Activated CD8-positive, alpha-beta T cell treated with anti-CD3 and anti-CD28 coated beads for 36 hours (primary cell): ENCODE data around the gene AGBL1. TPM values are rescaled to one million over a fixed set of nuclear protein-coding genes. Genes with fewer than 3 reads are reported as not detected.

Experiments
- ATAC-seq: fragments of 200-7000 bp; cut with Tn5 transposase; one replicate; pipeline ENCODE4 v1.10.0; 2021; ENCODE audit warnings: mild to moderate bottlenecking, moderate library complexity
- CTCF ChIA-PET: fragments of 350-600 bp; sonication (Branson Sonifier 250); formaldehyde crosslinking; loops from one replicate; lab custom pipeline; 2021; ENCODE audit warnings: antibody characterized with exemption; lab: Charles Lee
- POLR2A ChIA-PET: fragments of 350-600 bp; sonication (Branson Sonifier 250); formaldehyde crosslinking; loops from one replicate; lab custom pipeline; 2021; ENCODE audit warnings: antibody characterized with exemption; lab: Charles Lee
- DNase-seq: peaks from one replicate; pipeline ENCODE4 v3.0.0-alpha.2; 2020
- H3K27ac Mint-ChIP-seq: one replicate; pipeline ENCODE4 v1.8.0; 2021; ENCODE audit warnings: mild to moderate bottlenecking, mixed read lengths
- H3K27me3 Mint-ChIP-seq: one replicate; pipeline ENCODE4 v1.8.0; 2021; ENCODE audit warnings: mixed read lengths
- H3K36me3 Mint-ChIP-seq: one replicate; pipeline ENCODE4 v1.8.0; 2021; ENCODE audit warnings: low read depth, mixed read lengths
- H3K4me1 Mint-ChIP-seq: one replicate; pipeline ENCODE4 v1.8.0; 2021; ENCODE audit warnings: low read depth, mixed read lengths
- H3K4me3 Mint-ChIP-seq: one replicate; pipeline ENCODE4 v1.8.0; 2021; ENCODE audit warnings: mild to moderate bottlenecking, moderate library complexity, mixed read lengths
- H3K9me3 Mint-ChIP-seq: one replicate; pipeline ENCODE4 v1.8.0; 2021; ENCODE audit warnings: mixed read lengths
- CTCF ChIP-seq: fragments of 200-600 bp; IDR thresholded peaks from one replicate; pipeline ENCODE4 v1.8.0; 2022; ENCODE audit warnings: antibody characterized with exemption, mild to moderate bottlenecking
- intact Hi-C: fragments of 100-400 bp; cut with micrococcal nuclease; formaldehyde crosslinking; loops from one replicate; pipeline ENCODE4 v1.10.0; 2022
- total RNA-seq, 2 experiments: library from RNA; stranded (reverse); gene quantifications; one replicate each; pipeline ENCODE4 v1.2.3, GENCODE V29; 2021

Gene AGBL1
- total RNA-seq, 2 experiments from 2014 or later: not detected

DNA sequence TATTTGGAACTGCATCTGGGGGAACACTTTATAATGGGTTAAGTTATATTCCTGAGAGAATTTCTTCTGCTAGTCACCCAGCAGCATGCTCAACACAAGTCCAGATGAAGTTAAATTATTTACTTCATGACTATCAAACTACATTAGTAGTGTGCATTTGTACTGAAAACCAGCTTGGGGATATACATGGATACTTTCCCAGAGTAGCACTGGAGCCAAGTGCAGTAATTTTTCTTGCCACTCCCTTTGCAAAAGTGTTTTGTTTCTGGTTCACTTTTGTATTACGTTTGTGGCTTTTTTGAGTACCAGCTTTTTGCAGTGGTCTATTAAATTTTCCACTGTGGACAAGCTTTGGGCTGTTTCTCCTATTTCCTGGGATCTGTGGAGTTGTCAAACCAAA lies 243.0 kb downstream of the AGBL1 start:
- Mint-ChIP-seq H3K4me3 (no peak overlapping the region), H3K27me3 (peaks cover 8% of the 10 kb centered on the region), H3K9me3 (no peaks in the 10 kb centered on the region), H3K4me1 (no peaks in the 10 kb centered on the region), H3K36me3 (no peaks in the 10 kb centered on the region), H3K27ac (no peak overlapping the region)
- intact Hi-C loops: no loop called here
- no peak for TF ChIP-seq CTCF
- no peak for ATAC-seq
- no peak for DNase-seq
- CTCF ChIA-PET: no interaction called here
- POLR2A ChIA-PET: no interaction called here

DNA sequence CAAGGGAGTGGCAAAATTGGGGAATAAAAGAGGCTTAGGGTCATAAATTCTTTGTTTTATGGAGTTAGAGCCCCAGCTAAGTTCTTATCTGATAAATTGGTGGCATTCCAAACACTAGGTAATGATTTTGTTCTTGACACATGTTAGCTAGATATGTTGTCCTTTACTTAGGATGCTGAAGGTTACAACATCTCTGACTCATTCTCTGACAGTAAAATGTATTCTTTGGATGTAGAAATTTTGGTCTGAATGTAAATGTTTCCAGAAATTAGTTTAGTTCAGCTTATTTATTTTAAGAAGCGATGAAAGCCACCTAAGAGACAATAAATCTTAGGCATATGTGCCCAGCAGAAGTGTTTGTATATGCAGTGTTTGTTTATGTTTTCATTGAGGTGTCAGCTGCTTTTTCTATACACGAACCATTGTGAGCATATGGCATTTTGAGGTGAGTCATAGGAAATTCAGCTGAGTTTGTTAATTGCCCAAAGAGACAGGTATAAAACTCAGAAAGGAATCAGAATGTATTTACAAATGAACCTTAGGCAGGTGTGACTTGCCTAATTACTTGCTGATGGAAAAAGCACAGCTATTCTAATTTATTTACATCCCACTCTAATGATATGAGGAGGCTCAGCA lies 247.7 kb downstream of the AGBL1 start:
- ATAC-seq (no peak), DNase-seq (no peak)
- no peak for TF ChIP-seq CTCF
- H3K27ac Mint-ChIP-seq: no peak overlapping the region
- POLR2A ChIA-PET: no interaction called here
- peaks cover 8% of the 10 kb centered on the region for H3K27me3 Mint-ChIP-seq
- CTCF ChIA-PET: interaction anchor here (1.1 to 1.2 kb wide), 2 partner anchors 14 to 16 kb away, joined by 3 read pairs; no protein-coding TSS in a partner anchor
- H3K4me1 Mint-ChIP-seq: no peaks in the 10 kb centered on the region
- H3K4me3 Mint-ChIP-seq: no peak overlapping the region
- intact Hi-C loops: no loop called here
- H3K36me3 Mint-ChIP-seq: no peaks in the 10 kb centered on the region
- H3K9me3 Mint-ChIP-seq: peaks cover 6% of the 10 kb centered on the region

DNA sequence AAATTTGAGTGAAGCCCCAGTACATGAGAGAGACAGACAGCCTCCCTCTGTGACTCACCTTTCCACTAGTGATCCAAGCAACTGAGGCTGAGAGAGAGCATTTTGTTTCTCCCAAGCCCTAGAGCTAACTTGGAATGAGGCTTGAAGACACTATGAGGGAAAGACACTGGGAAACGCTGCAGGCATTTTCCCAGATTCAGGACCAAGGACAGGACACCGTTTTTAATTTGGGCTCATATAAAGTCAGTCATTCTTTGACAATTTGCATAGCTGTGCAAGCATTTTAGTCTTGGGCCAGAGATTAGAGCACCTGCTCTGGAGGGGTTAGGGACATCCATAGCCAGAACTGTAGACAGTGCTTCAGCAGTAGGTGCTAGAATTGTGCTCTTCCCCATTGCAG lies 249.0 kb downstream of the AGBL1 start:
- Mint-ChIP-seq H3K4me3 (no peak overlapping the region), H3K27ac (no peak overlapping the region), H3K27me3 (peaks cover 8% of the 10 kb centered on the region), H3K9me3 (peaks cover 6% of the 10 kb centered on the region), H3K36me3 (no peaks in the 10 kb centered on the region), H3K4me1 (no peaks in the 10 kb centered on the region)
- ChIA-PET CTCF (no interaction called here), POLR2A (no interaction called here)
- intact Hi-C loops: no loop called here
- DNase-seq (no peak), ATAC-seq (no peak)
- no peak for TF ChIP-seq CTCF

GRCh38 chr15:86329311-86330013 lies 249.8 kb downstream of the AGBL1 start:
- ATAC-seq: no peak
- Mint-ChIP-seq H3K27ac (no peak overlapping the region), H3K9me3 (peaks cover 6% of the 10 kb centered on the region), H3K27me3 (peaks cover 8% of the 10 kb centered on the region), H3K4me1 (no peaks in the 10 kb centered on the region), H3K36me3 (no peaks in the 10 kb centered on the region), H3K4me3 (no peak overlapping the region)
- intact Hi-C loops: no loop called here
- no peak for TF ChIP-seq CTCF
- no peak for DNase-seq
- ChIA-PET POLR2A (no interaction called here), CTCF (no interaction called here)

GRCh38 chr15:86333819-86334218 lies 254.1 kb downstream of the AGBL1 start:
- Mint-ChIP-seq H3K36me3 (no peaks in the 10 kb centered on the region), H3K27me3 (no peaks in the 10 kb centered on the region), H3K4me3 (no peak overlapping the region), H3K9me3 (peaks cover 9% of the 10 kb centered on the region), H3K27ac (no peak overlapping the region), H3K4me1 (no peaks in the 10 kb centered on the region)
- DNase-seq (no peak), ATAC-seq (no peak)
- no peak for TF ChIP-seq CTCF
- ChIA-PET CTCF (no interaction called here), POLR2A (no interaction called here)
- intact Hi-C loops: no loop called here
